ENCODE measurements around the gene ADGRL1.
"Not testable (repeated sequence)": the region's sequence is repeated elsewhere in the genome, so short reads cannot be mapped to it uniquely, and the experiment has no call there.

The ADGRL1 gene

GRCh38 chr19:14182476-14182875 is 23.5 kb downstream of the ADGRL1 start (continued):
- TF ChIP-seq, protein P1, sequence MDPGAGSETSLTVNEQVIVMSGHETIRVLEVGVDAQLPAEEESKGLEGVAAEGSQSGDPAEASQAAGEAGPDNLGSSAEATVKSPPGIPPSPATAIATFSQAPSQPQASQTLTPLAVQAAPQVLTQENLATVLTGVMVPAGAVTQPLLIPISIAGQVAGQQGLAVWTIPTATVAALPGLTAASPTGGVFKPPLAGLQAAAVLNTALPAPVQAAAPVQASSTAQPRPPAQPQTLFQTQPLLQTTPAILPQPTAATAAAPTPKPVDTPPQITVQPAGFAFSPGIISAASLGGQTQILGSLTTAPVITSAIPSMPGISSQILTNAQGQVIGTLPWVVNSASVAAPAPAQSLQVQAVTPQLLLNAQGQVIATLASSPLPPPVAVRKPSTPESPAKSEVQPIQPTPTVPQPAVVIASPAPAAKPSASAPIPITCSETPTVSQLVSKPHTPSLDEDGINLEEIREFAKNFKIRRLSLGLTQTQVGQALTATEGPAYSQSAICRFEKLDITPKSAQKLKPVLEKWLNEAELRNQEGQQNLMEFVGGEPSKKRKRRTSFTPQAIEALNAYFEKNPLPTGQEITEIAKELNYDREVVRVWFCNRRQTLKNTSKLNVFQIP (CRISPR knock-in tag; IDR thresholded peaks at IDR 0.05; ENCODE audit: borderline replicate concordance, low read depth), result no peak
- TF ChIP-seq ISL1 (CRISPR knock-in tag; IDR thresholded peaks at IDR 0.05) (no peak), BACH2 (CRISPR knock-in tag; IDR thresholded peaks at IDR 0.05; ENCODE audit: borderline replicate concordance) (no peak)

DNA sequence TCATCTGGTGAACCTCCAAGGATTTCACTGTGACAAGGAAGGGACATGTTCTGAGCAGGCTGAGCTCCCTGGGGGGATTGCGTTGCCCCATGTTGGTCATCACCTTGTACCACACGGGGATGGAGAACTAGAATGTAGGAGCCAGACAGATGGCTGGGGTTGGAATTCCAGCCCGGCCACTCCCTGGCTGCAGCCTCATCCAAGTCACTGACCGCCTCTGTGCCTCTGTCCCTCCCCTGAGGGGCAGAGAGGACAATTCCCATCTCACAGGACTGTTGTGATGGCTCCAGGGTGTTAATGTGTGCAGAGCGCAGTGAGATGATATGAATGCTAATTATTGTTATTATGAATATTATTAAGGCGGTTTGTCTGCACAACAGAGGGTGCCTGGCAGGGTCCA is 24.1 kb downstream of the ADGRL1 start:
- no peak for ATAC-seq
- TF ChIP-seq SNAI2 (CRISPR knock-in tag; IDR thresholded peaks at IDR 0.05) (no peak), TCF4 (CRISPR knock-in tag; IDR thresholded peaks at IDR 0.05; ENCODE audit: borderline replicate concordance) (no peak), ESRRG (CRISPR knock-in tag; IDR thresholded peaks at IDR 0.05) (no peak), ZFP3 (CRISPR knock-in tag; IDR thresholded peaks at IDR 0.05) (no peak), CSRNP3 (CRISPR knock-in tag; IDR thresholded peaks at IDR 0.05) (no peak), ZNF8 (CRISPR knock-in tag; IDR thresholded peaks at IDR 0.05) (no peak), ARNTL (CRISPR knock-in tag; IDR thresholded peaks at IDR 0.05; ENCODE audit: borderline replicate concordance, low read depth) (no peak), BACH2 (CRISPR knock-in tag; IDR thresholded peaks at IDR 0.05; ENCODE audit: borderline replicate concordance) (no peak)
- TF ChIP-seq, protein P2, sequence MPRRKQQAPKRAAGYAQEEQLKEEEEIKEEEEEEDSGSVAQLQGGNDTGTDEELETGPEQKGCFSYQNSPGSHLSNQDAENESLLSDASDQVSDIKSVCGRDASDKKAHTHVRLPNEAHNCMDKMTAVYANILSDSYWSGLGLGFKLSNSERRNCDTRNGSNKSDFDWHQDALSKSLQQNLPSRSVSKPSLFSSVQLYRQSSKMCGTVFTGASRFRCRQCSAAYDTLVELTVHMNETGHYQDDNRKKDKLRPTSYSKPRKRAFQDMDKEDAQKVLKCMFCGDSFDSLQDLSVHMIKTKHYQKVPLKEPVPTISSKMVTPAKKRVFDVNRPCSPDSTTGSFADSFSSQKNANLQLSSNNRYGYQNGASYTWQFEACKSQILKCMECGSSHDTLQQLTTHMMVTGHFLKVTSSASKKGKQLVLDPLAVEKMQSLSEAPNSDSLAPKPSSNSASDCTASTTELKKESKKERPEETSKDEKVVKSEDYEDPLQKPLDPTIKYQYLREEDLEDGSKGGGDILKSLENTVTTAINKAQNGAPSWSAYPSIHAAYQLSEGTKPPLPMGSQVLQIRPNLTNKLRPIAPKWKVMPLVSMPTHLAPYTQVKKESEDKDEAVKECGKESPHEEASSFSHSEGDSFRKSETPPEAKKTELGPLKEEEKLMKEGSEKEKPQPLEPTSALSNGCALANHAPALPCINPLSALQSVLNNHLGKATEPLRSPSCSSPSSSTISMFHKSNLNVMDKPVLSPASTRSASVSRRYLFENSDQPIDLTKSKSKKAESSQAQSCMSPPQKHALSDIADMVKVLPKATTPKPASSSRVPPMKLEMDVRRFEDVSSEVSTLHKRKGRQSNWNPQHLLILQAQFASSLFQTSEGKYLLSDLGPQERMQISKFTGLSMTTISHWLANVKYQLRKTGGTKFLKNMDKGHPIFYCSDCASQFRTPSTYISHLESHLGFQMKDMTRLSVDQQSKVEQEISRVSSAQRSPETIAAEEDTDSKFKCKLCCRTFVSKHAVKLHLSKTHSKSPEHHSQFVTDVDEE (CRISPR knock-in tag; IDR thresholded peaks at IDR 0.05), result no peak
- TF ChIP-seq, protein P1 (CRISPR knock-in tag; IDR thresholded peaks at IDR 0.05; ENCODE audit: borderline replicate concordance, low read depth), result no peak

GRCh38 chr19:14181199-14181598 is 24.8 kb downstream of the ADGRL1 start:
- ATAC-seq, result not testable (repeated sequence)

DNA sequence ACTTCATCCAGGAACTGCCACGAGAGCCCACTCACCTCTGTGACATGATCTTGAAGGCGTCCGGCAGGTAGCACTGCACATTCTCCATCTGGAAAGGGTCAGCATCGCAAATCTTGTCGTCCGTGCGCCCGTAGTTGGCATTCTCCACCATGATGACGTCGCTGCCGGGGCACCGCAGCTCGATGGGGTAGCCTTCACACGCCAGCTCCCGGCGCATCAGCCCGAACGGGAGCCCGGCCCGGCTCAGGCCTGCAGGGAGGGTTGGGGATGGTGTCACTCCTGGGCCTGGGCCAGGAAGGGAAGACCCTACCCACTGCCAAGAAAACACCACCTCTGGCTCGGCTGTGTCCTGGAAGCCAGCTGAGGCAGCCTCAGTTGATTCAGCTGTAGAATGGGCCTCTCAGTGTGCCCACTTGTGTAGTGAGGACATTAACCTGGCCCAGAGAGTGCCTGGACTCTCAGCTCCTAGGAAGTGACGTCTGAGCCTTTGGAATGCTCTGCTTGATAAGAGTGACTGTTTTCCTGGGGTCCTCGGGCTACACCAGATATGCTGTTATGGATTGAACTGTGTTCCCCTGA is 28.4 kb downstream of the ADGRL1 start:
- no peak for TF ChIP-seq TOX (CRISPR knock-in tag; IDR thresholded peaks at IDR 0.05; ENCODE audit: borderline replicate concordance)
- TF ChIP-seq PPARA (CRISPR knock-in tag; IDR thresholded peaks at IDR 0.05; ENCODE audit: borderline replicate concordance), result no peak
- TF ChIP-seq CSDC2 (CRISPR knock-in tag; IDR thresholded peaks at IDR 0.05), result no peak
- TF ChIP-seq, protein P3, sequence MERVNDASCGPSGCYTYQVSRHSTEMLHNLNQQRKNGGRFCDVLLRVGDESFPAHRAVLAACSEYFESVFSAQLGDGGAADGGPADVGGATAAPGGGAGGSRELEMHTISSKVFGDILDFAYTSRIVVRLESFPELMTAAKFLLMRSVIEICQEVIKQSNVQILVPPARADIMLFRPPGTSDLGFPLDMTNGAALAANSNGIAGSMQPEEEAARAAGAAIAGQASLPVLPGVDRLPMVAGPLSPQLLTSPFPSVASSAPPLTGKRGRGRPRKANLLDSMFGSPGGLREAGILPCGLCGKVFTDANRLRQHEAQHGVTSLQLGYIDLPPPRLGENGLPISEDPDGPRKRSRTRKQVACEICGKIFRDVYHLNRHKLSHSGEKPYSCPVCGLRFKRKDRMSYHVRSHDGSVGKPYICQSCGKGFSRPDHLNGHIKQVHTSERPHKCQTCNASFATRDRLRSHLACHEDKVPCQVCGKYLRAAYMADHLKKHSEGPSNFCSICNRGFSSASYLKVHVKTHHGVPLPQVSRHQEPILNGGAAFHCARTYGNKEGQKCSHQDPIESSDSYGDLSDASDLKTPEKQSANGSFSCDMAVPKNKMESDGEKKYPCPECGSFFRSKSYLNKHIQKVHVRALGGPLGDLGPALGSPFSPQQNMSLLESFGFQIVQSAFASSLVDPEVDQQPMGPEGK (CRISPR knock-in tag; IDR thresholded peaks at IDR 0.05; ENCODE audit: borderline replicate concordance), result no peak
- TF ChIP-seq CREB5 (CRISPR knock-in tag; IDR thresholded peaks at IDR 0.05; ENCODE audit: low read depth), result no peak
- ATAC-seq, result no peak
